22Rv1 (cell line): Measurements from ENCODE around the gene KIFC3.

Source experiments
- H3K27ac ChIP-seq: fragments of 450-650 bp; 2 replicates; pipeline ENCODE4 v1.5.1; 2017
- CTCF ChIP-seq: fragments of 450-650 bp; IDR thresholded peaks from 2 replicates; pipeline ENCODE4 v1.5.1; 2017; ENCODE audit warnings: mild to moderate bottlenecking
- ZFX ChIP-seq: fragments of 450-650 bp; IDR thresholded peaks from 2 replicates; pipeline ENCODE4 v1.6.1; 2017; ENCODE audit warnings: antibody characterized with exemption, borderline replicate concordance

The KIFC3 gene

DNA sequence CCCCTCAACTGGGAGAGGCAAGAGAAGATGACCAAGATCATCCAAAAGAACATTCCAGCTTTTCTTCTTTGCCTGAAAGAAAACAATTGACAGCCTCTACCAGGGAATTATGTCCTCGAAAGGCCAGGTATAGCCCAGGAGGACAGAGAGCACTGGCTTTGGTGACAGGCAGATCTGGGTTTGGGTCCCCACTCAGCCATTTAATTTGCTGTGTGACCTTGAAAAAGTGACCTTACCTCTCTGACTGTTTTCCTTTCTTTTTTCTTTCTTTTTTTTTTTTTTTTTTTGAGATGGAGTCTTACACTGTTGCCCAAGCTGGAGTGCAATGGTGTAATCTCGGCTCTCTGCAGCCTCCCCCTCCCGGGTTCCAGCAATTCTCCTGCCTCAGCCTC lies 27.7 kb upstream of the KIFC3 start:
- no peak overlapping the region for H3K27ac ChIP-seq
- no peak for TF ChIP-seq ZFX
- TF ChIP-seq CTCF: no peak

DNA sequence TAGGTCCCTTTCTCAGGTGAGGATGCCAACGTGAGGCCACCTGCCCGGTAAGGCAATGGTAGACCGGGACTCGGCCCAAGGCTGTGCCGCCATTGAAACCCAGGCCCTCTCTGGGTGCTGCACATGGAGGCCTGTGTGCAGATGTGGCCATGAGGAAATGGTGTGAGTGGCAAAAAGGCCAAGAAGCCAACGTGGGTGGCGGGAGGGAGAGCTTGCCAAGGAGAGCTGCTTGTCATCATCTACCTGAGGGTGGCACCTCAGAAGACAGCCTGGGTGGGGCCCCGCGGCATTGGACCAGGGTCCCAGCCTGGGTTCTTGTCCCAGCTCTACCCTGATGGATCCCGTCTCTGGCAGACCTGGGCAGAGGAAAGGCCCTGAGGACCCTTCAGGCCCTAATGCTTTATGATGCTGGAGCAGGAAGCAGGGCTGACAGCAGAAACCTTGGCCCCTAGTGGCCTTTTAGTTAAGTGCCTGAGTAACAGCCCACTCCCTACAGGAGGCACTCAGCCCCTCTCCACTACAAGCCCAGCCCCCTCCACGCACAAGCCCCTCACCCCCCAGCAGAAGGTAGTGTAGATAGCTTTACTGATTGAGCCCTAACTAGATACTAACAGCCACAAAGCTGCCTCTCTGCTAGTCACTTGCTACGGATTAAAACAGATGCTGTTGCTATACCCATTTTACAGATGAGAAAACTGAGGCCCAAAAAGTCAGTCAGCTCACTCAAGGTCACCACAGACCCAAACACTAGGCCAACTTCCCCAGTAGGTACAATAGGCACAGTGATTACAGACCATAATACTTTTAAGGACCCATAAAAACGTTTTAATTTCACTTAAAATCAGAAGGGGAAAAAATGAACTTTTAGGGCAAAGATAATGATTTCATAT lies 26.2 kb upstream of the KIFC3 start:
- TF ChIP-seq CTCF: no peak; the same call in 1 of the 2 replicates
- no peak for TF ChIP-seq ZFX
- H3K27ac ChIP-seq: no peak overlapping the region

GRCh38 chr16:57826706-57827625 lies 24.7 kb upstream of the KIFC3 start:
- TF ChIP-seq CTCF: no peak
- no peak for TF ChIP-seq ZFX
- no peak overlapping the region for H3K27ac ChIP-seq

DNA sequence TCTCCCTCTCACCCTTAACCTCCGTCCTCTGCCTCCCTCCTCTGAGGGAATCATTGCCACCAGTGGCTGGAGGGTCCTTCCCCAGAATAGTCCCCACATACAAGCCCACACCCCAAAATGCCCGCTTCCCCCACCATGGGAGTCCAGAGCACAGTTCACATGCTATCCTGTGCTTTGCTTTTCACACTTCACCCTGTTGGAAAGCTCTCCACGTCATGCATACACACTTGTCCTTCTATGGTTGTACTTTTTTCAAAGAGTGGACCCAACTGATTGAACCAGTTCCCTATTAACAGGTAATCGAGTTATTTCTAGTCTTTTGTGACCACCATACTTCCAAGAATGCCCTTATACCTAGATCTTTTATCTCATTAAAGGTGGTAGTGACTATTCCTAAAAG lies 23.8 kb upstream of the KIFC3 start:
- H3K27ac ChIP-seq: no peak overlapping the region
- TF ChIP-seq CTCF: no peak
- no peak for TF ChIP-seq ZFX

GRCh38 chr16:57825298-57826044 lies 23.2 kb upstream of the KIFC3 start:
- TF ChIP-seq ZFX: no peak
- TF ChIP-seq CTCF: no peak
- H3K27ac ChIP-seq: no peak overlapping the region

DNA sequence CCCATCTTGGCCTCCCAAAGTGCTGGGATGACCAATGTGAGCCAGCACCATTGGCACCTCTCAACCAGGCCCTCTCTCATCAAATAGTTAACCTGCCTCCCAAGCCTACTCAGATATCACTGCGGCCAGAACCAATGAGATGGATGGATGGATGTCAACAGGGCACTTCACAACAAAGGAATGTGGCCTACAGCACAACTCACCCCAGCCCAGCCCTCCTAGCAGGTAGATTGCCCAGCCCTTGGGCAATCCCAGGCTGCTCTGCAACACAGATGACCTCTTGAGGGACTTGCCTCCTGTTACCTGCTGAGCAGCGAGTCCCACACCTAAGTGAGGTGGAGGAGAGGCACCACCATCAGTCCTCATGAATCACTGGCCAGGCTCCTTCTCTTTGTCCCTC lies 22.6 kb upstream of the KIFC3 start:
- TF ChIP-seq CTCF (no peak), ZFX (no peak)

More for the DNA sequence above, 22.6 kb upstream of the KIFC3 start:
- no peak overlapping the region for H3K27ac ChIP-seq
